GM12878 (cell line): ENCODE data around the gene FGD3.

Experiments
- CTCF ChIP-seq, 3 experiments: IDR thresholded peaks in 2 of 3; conservative IDR thresholded peaks in 1 of 3; 2 replicates each; pipeline ENCODE4 v1.5.1; 2011; ENCODE audit warnings: low read depth in 3 of 3, low read length in 3 of 3, mild to moderate bottlenecking in 3 of 3, control low read depth in 2 of 3, moderate library complexity in 2 of 3, inconsistent platforms in 1 of 3, mixed read lengths in 1 of 3; ENCODE audit not compliant: control insufficient read depth in 2 of 3, insufficient read depth in 1 of 3; ENCODE audit errors: extremely low read depth in 1 of 3
- CUX1 ChIP-seq: IDR thresholded peaks from 2 replicates; pipeline ENCODE4 v1.6.1; 2012; ENCODE audit warnings: improper control_type of control experiment, low read depth, low read length; ENCODE audit not compliant: insufficient replicate concordance
- E2F8 ChIP-seq: fragments of 450-650 bp; IDR thresholded peaks from 2 replicates; pipeline ENCODE4 v1.6.1; 2018; ENCODE audit warnings: mild to moderate bottlenecking, low read depth, moderate library complexity; ENCODE audit not compliant: partially characterized antibody
- ETV6 ChIP-seq, 2 experiments: fragments of 450-650 bp in 1 of 2; IDR thresholded peaks in 1 of 2; conservative IDR thresholded peaks in 1 of 2; 2 replicates each; pipeline ENCODE4 v1.6.1; 2014; ENCODE audit warnings: antibody characterized with exemption in 1 of 2, borderline replicate concordance in 1 of 2, low read depth in 1 of 2, mild to moderate bottlenecking in 1 of 2, moderate library complexity in 1 of 2
- NFXL1 ChIP-seq: fragments of 450-650 bp; IDR thresholded peaks from 2 replicates; pipeline ENCODE4 v1.6.1; 2017; ENCODE audit warnings: antibody characterized with exemption, mild to moderate bottlenecking, borderline replicate concordance
- RELA ChIP-seq: fragments of 450-650 bp; IDR thresholded peaks from 2 replicates; pipeline ENCODE4 v1.8.0; 2014; ENCODE audit warnings: borderline replicate concordance; ENCODE audit not compliant: partially characterized antibody
- STAT1 ChIP-seq: fragments of 450-650 bp; conservative IDR thresholded peaks from 2 replicates; pipeline ENCODE4 v1.6.1; 2014; ENCODE audit warnings: antibody characterized with exemption, mild to moderate bottlenecking
- YY1 ChIP-seq: IDR thresholded peaks from 2 replicates; pipeline ENCODE4 v1.6.1; 2011; ENCODE audit warnings: low read depth, mild to moderate bottlenecking, low read length

DNA sequence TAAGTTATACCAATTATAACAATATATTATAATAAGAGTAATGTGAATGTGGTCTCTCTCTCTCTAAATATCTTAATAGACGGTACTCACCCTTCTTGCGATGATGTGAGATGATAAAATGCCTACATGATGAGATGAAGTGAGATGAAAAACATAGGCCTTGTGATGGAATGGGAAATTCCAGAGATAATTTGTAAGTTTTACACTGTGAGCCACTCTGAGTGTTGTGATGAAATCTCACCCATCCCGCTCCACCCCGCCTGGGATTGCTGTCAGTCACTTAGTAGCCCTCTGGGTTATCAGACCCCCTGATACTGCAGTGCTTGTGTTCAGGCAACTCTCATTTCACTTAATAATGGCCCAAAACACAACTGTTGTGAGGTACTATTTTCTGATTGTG, 121.6 kb downstream of the FGD3 start:
- no peak for TF ChIP-seq E2F8
- TF ChIP-seq ETV6 (conservative IDR thresholded peaks at IDR 0.05 in 1 of 2, IDR thresholded peaks at IDR 0.05 in 1 of 2; ENCODE audit: borderline replicate concordance in 1 of 2, low read depth in 1 of 2), result no peak
- TF ChIP-seq NFXL1, result no peak
- no peak for TF ChIP-seq YY1
- no peak for TF ChIP-seq RELA
- TF ChIP-seq CUX1, result no peak
- no peak for TF ChIP-seq CTCF (IDR thresholded peaks at IDR 0.05 in 2 of 3, conservative IDR thresholded peaks at IDR 0.05 in 1 of 3; ENCODE audit: control insufficient read depth in 2 of 3, extremely low read depth in 1 of 3, insufficient read depth in 1 of 3, low read depth in 3 of 3, low read length in 3 of 3)
- TF ChIP-seq STAT1, result no peak
